ENCODE results near the gene GRIP2.

Gene GRIP2

GRCh38 chr3:14570089-14570488 is 29.9 kb upstream of the GRIP2 start:
- TF ChIP-seq, protein P1, sequence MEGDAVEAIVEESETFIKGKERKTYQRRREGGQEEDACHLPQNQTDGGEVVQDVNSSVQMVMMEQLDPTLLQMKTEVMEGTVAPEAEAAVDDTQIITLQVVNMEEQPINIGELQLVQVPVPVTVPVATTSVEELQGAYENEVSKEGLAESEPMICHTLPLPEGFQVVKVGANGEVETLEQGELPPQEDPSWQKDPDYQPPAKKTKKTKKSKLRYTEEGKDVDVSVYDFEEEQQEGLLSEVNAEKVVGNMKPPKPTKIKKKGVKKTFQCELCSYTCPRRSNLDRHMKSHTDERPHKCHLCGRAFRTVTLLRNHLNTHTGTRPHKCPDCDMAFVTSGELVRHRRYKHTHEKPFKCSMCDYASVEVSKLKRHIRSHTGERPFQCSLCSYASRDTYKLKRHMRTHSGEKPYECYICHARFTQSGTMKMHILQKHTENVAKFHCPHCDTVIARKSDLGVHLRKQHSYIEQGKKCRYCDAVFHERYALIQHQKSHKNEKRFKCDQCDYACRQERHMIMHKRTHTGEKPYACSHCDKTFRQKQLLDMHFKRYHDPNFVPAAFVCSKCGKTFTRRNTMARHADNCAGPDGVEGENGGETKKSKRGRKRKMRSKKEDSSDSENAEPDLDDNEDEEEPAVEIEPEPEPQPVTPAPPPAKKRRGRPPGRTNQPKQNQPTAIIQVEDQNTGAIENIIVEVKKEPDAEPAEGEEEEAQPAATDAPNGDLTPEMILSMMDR (IDR thresholded peaks at IDR 0.05; ENCODE audit: control insufficient read depth, insufficient read depth, low read depth, low read length, missing control alignments) = no peak
- no peak for DNase-seq (ENCODE audit: low read depth)
- no peak overlapping the region for H3K4me3 ChIP-seq (ENCODE audit: control insufficient read depth, low read depth, low read length)

GRCh38 chr3:14569474-14570000 is 29.4 kb upstream of the GRIP2 start:
- no peak overlapping the region for H3K4me3 ChIP-seq (ENCODE audit: control insufficient read depth, low read depth, low read length)
- TF ChIP-seq, protein P1 (IDR thresholded peaks at IDR 0.05; ENCODE audit: control insufficient read depth, insufficient read depth, low read depth, low read length, missing control alignments) = no peak

GRCh38 chr3:14568269-14568668 is 28.1 kb upstream of the GRIP2 start:
- TF ChIP-seq, protein P1 (IDR thresholded peaks at IDR 0.05; ENCODE audit: control insufficient read depth, insufficient read depth, low read depth, low read length, missing control alignments) = no peak
- DNase-seq (ENCODE audit: low read depth) = no peak
- H3K4me3 ChIP-seq (ENCODE audit: control insufficient read depth, low read depth, low read length) = no peak overlapping the region

More at GRCh38 chr3:14569474-14570000, 29.4 kb upstream of the GRIP2 start:
- DNase-seq (ENCODE audit: low read depth) = no peak

- TF ChIP-seq, protein P1 (IDR thresholded peaks at IDR 0.05; ENCODE audit: control insufficient read depth, insufficient read depth, low read depth, low read length, missing control alignments) = no peak
- no peak for DNase-seq (ENCODE audit: low read depth)
- no peak overlapping the region for H3K4me3 ChIP-seq (ENCODE audit: control insufficient read depth, low read depth, low read length)
Measured at GRCh38 chr3:14566812-14567211, 26.7 kb upstream of the GRIP2 start.

- no peak for DNase-seq (ENCODE audit: low read depth)
- TF ChIP-seq, protein P1 (IDR thresholded peaks at IDR 0.05; ENCODE audit: control insufficient read depth, insufficient read depth, low read depth, low read length, missing control alignments) = no peak
- no peak overlapping the region for H3K4me3 ChIP-seq (ENCODE audit: control insufficient read depth, low read depth, low read length)
Measured at GRCh38 chr3:14565868-14566588, 25.9 kb upstream of the GRIP2 start.

GRCh38 chr3:14564741-14565140 is 24.6 kb upstream of the GRIP2 start:
- TF ChIP-seq, protein P1 (IDR thresholded peaks at IDR 0.05; ENCODE audit: control insufficient read depth, insufficient read depth, low read depth, low read length, missing control alignments) = no peak
- no peak overlapping the region for H3K4me3 ChIP-seq (ENCODE audit: control insufficient read depth, low read depth, low read length)
- DNase-seq (ENCODE audit: low read depth) = no peak

Measured in AG09309 (cell line).